Measurements from ENCODE around the gene MOB2. TPM values are rescaled to one million over a fixed set of nuclear protein-coding genes. Genes with fewer than 3 reads are reported as not detected.

The MOB2 gene
- total and polyA plus RNA-seq, 2 donors from 2014 or later = 50.7 to 51.7 TPM

GRCh38 chr11:1444823-1445422 lies 41.7 kb downstream of the MOB2 start:
- H3K27me3 ChIP-seq (ENCODE audit: control insufficient read depth, insufficient read depth, low read length) = no peaks in the 10 kb centered on the region
- no peak for TF ChIP-seq CTCF (IDR thresholded peaks at IDR 0.05; ENCODE audit: borderline replicate concordance, extremely low read depth, insufficient read depth)
- H3K4me3 ChIP-seq (ENCODE audit: low read length in 3 of 3) = no peak overlapping the region
- H3K9ac ChIP-seq (ENCODE audit: low read length in 3 of 3) = no peak overlapping the region
- no peak for FAIRE-seq
- H3K4me1 ChIP-seq (ENCODE audit: control insufficient read depth in 2 of 3, insufficient read depth in 2 of 3, low read depth in 1 of 3, low read length in 3 of 3) = no peaks in the 10 kb centered on the region
- no peaks in the 10 kb centered on the region for H3K9me3 ChIP-seq (ENCODE audit: control insufficient read depth in 2 of 3, insufficient read depth in 1 of 3, low read length in 3 of 3)
- DNase-seq = no peak
- H3K36me3 ChIP-seq (ENCODE audit: control insufficient read depth in 2 of 3, insufficient read depth in 3 of 3, low read length in 3 of 3) = no peaks in the 10 kb centered on the region
- H3K27ac ChIP-seq (ENCODE audit: low read depth in 2 of 2, low read length in 2 of 2) = no peak overlapping the region
- intact Hi-C loops (cut with DNase I) = no loop called here

DNA sequence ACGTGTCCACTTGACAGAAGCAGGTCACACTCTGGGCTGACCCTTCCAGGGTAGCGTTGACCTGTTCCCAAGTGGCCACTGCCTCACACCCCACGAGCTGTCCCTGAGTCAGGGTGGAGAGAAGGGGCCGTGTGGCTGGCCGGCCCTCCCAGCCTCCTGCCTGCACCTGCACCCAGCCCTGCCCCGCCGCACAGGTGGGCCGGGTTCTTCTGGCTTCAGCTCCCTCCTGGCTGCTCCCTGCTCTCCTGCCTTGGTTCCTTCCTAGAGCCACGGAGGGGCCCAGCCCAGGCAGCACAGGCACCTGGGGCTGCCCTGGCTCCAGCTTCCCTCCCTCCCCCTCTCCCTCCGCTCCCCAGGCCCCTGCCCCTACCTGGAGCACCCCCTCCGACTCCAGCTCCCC lies 42.3 kb downstream of the MOB2 start:
- intact Hi-C loops (cut with DNase I) = no loop called here
- H3K27me3 ChIP-seq (ENCODE audit: control insufficient read depth, insufficient read depth, low read length) = no peaks in the 10 kb centered on the region
- DNase-seq (no peak), FAIRE-seq (no peak)
- no peak overlapping the region for H3K9ac ChIP-seq (ENCODE audit: low read length in 3 of 3)
- H3K4me1 ChIP-seq (ENCODE audit: control insufficient read depth in 2 of 3, insufficient read depth in 2 of 3, low read depth in 1 of 3, low read length in 3 of 3) = no peaks in the 10 kb centered on the region
- no peaks in the 10 kb centered on the region for H3K36me3 ChIP-seq (ENCODE audit: control insufficient read depth in 2 of 3, insufficient read depth in 3 of 3, low read length in 3 of 3)
- H3K27ac ChIP-seq (ENCODE audit: low read depth in 2 of 2, low read length in 2 of 2) = no peak overlapping the region
- H3K9me3 ChIP-seq (ENCODE audit: control insufficient read depth in 2 of 3, insufficient read depth in 1 of 3, low read length in 3 of 3) = no peaks in the 10 kb centered on the region
- no peak for TF ChIP-seq CTCF (IDR thresholded peaks at IDR 0.05; ENCODE audit: borderline replicate concordance, extremely low read depth, insufficient read depth)
- H3K4me3 ChIP-seq (ENCODE audit: low read length in 3 of 3) = no peak overlapping the region

- no peak for TF ChIP-seq CTCF (IDR thresholded peaks at IDR 0.05; ENCODE audit: borderline replicate concordance, extremely low read depth, insufficient read depth)
- H3K9ac ChIP-seq (ENCODE audit: low read length in 3 of 3) = no peak overlapping the region
- H3K27ac ChIP-seq (ENCODE audit: low read depth in 2 of 2, low read length in 2 of 2) = no peak overlapping the region
- no peaks in the 10 kb centered on the region for H3K9me3 ChIP-seq (ENCODE audit: control insufficient read depth in 2 of 3, insufficient read depth in 1 of 3, low read length in 3 of 3)
- no peaks in the 10 kb centered on the region for H3K4me1 ChIP-seq (ENCODE audit: control insufficient read depth in 2 of 3, insufficient read depth in 2 of 3, low read depth in 1 of 3, low read length in 3 of 3)
- no peaks in the 10 kb centered on the region for H3K36me3 ChIP-seq (ENCODE audit: control insufficient read depth in 2 of 3, insufficient read depth in 3 of 3, low read length in 3 of 3)
- no peak overlapping the region for H3K4me3 ChIP-seq (ENCODE audit: low read length in 3 of 3)
- no peak for FAIRE-seq
- DNase-seq = no peak
- intact Hi-C loops (cut with DNase I) = no loop called here
- no peaks in the 10 kb centered on the region for H3K27me3 ChIP-seq (ENCODE audit: control insufficient read depth, insufficient read depth, low read length)
These were observed 42.8 kb downstream of the MOB2 start for GRCh38 chr11:1443737-1444136.

All from kidney (tissue), 14 donors.